ENCODE results near the gene HOXD13.

DNA sequence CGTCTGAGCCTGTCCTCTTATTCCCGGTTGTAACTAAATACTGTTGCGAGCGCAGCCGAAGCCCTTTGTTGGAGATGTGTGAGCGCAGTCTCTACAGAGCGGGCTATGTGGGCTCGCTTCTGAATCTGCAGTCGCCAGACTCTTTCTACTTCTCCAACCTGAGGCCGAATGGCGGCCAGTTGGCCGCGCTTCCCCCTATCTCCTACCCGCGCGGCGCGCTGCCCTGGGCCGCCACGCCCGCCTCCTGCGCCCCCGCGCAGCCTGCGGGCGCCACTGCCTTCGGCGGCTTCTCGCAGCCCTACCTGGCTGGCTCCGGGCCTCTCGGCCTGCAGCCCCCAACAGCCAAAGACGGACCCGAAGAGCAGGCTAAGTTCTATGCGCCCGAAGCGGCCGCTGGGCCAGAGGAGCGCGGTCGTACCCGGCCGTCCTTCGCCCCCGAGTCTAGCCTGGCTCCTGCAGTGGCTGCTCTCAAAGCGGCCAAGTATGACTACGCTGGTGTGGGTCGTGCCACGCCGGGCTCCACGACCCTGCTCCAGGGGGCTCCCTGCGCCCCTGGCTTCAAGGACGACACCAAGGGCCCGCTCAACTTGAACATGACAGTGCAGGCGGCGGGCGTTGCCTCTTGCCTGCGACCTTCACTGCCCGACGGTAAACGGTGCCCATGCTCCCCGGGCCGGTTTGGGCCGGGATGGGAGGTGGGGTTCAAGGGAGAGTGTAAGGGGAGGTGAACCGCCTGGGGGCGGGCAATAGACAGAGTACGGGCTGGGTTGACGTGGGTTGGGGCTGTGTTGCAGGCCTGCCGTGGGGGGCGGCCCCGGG lies 7.4 kb downstream of the HOXD13 start, which contains the start of gene HOXD12:
- TF ChIP-seq, protein P1, sequence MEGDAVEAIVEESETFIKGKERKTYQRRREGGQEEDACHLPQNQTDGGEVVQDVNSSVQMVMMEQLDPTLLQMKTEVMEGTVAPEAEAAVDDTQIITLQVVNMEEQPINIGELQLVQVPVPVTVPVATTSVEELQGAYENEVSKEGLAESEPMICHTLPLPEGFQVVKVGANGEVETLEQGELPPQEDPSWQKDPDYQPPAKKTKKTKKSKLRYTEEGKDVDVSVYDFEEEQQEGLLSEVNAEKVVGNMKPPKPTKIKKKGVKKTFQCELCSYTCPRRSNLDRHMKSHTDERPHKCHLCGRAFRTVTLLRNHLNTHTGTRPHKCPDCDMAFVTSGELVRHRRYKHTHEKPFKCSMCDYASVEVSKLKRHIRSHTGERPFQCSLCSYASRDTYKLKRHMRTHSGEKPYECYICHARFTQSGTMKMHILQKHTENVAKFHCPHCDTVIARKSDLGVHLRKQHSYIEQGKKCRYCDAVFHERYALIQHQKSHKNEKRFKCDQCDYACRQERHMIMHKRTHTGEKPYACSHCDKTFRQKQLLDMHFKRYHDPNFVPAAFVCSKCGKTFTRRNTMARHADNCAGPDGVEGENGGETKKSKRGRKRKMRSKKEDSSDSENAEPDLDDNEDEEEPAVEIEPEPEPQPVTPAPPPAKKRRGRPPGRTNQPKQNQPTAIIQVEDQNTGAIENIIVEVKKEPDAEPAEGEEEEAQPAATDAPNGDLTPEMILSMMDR (conservative IDR thresholded peaks at IDR 0.05), result no peak
- TF ChIP-seq EZH2 (IDR thresholded peaks at IDR 0.05; ENCODE audit: low read depth), result no peak

Data from PC-9 (cell line).